Erythroblast (primary cell): ENCODE data around the gene SNX24.

Source experiments
- GATA1 ChIP-seq: IDR thresholded peaks from 2 replicates; pipeline ENCODE4 v1.6.1; 2011; ENCODE audit warnings: low read depth, mild to moderate bottlenecking, control low read depth, low read length, moderate library complexity
- POLR2A ChIP-seq: IDR thresholded peaks from 2 replicates; pipeline ENCODE4 v1.6.1; 2011; ENCODE audit warnings: mild to moderate bottlenecking, low read length

- no peak for TF ChIP-seq POLR2A
- no peak for TF ChIP-seq GATA1
Measured at GRCh38 chr5:122880749-122881148, 35.3 kb downstream of the SNX24 start.
